ENCODE measurements around the gene PHF11.

The PHF11 gene

GRCh38 chr13:49521224-49521623 is 25.5 kb downstream of the PHF11 start:
- Mint-ChIP-seq H3K27me3 (no peaks in the 10 kb centered on the region), H3K36me3 (peaks cover 42% of the 10 kb centered on the region), H3K4me1 (no peaks in the 10 kb centered on the region), H3K9me3 (no peaks in the 10 kb centered on the region), H3K27ac (no peak overlapping the region), H3K4me3 (no peak overlapping the region)
- CTCF ChIA-PET: no interaction called here
- no peak for DNase-seq

- no peaks in the 10 kb centered on the region for H3K9me3 Mint-ChIP-seq
- H3K4me1 Mint-ChIP-seq: no peaks in the 10 kb centered on the region
- CTCF ChIA-PET: interaction anchor here (1.4 kb wide), 1 partner anchor 15 kb away, joined by 4 read pairs; no protein-coding TSS in a partner anchor
- H3K27ac Mint-ChIP-seq: no peak overlapping the region
- H3K27me3 Mint-ChIP-seq: no peaks in the 10 kb centered on the region
- H3K4me3 Mint-ChIP-seq: no peak overlapping the region
- peaks cover 36% of the 10 kb centered on the region for H3K36me3 Mint-ChIP-seq
- DNase-seq: no peak
Observed at GRCh38 chr13:49524740-49525501, 29.2 kb downstream of the PHF11 start.

DNA sequence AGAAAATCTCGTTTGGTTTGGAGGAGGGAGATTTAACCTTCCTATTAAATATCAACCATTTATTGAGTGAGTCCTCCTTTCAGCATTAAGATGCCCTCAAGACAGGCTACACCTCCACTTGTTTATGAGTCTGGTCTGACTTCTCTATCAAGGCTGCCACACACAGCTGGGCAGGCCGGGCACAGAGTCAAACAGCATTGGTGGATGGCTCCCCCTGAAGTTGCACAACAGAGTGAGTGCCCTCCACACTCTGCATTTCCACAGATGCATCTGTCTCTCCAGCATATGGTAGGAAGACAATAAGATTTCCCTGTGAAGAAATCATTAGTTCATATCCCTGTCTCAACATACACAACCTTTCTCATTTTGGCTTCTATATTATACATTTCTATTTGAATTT is 31.4 kb downstream of the PHF11 start:
- CTCF ChIA-PET: no interaction called here
- no peaks in the 10 kb centered on the region for H3K27me3 Mint-ChIP-seq

DNA sequence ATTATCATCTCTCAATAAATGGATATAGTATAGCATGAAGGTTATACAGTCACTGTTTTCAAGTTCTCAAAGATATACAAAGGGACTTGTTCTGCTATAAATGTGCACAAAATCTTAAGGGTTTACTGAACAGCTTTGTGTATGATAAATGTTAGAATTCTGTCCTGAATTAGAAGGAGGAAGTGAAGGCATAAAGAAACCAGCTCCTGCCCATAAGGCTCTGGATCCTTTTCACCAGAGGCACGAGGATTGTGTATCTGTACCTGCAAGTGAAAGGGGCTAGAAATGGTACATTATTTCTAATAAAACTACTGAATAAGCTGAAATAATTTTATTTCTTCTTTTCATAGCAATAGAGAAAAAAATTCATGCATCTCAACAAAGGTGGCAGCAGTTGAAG is 32.4 kb downstream of the PHF11 start:
- H3K4me3 Mint-ChIP-seq: no peak overlapping the region
- CTCF ChIA-PET: interaction anchor here (1.2 kb wide), 1 partner anchor 11 kb away, joined by 4 read pairs; no protein-coding TSS in a partner anchor
- H3K4me1 Mint-ChIP-seq: peaks cover 12% of the 10 kb centered on the region
- peaks cover 34% of the 10 kb centered on the region for H3K36me3 Mint-ChIP-seq
- H3K27me3 Mint-ChIP-seq: no peaks in the 10 kb centered on the region
- no peak for DNase-seq
- no peak overlapping the region for H3K27ac Mint-ChIP-seq
- H3K9me3 Mint-ChIP-seq: no peaks in the 10 kb centered on the region

More for the DNA sequence above, 31.4 kb downstream of the PHF11 start:
- no peak for DNase-seq
- no peak overlapping the region for H3K4me3 Mint-ChIP-seq
- no peaks in the 10 kb centered on the region for H3K9me3 Mint-ChIP-seq
- peaks cover 36% of the 10 kb centered on the region for H3K36me3 Mint-ChIP-seq
- H3K4me1 Mint-ChIP-seq: peaks cover 3% of the 10 kb centered on the region
- H3K27ac Mint-ChIP-seq: no peak overlapping the region

GRCh38 chr13:49530457-49530856 is 34.7 kb downstream of the PHF11 start:
- Mint-ChIP-seq H3K36me3 (peaks cover 43% of the 10 kb centered on the region), H3K4me3 (no peak overlapping the region), H3K9me3 (no peaks in the 10 kb centered on the region), H3K4me1 (peaks cover 17% of the 10 kb centered on the region), H3K27ac (no peak overlapping the region), H3K27me3 (no peaks in the 10 kb centered on the region)
- DNase-seq: no peak
- CTCF ChIA-PET: no interaction called here

GRCh38 chr13:49532593-49532992 is 36.8 kb downstream of the PHF11 start:
- Mint-ChIP-seq H3K4me3 (no peak overlapping the region), H3K27me3 (no peaks in the 10 kb centered on the region), H3K9me3 (no peaks in the 10 kb centered on the region), H3K36me3 (peaks cover 39% of the 10 kb centered on the region), H3K4me1 (peaks cover 17% of the 10 kb centered on the region), H3K27ac (peak overlapping the region; percentile 55)
- no peak for DNase-seq
- CTCF ChIA-PET: no interaction called here

DNA sequence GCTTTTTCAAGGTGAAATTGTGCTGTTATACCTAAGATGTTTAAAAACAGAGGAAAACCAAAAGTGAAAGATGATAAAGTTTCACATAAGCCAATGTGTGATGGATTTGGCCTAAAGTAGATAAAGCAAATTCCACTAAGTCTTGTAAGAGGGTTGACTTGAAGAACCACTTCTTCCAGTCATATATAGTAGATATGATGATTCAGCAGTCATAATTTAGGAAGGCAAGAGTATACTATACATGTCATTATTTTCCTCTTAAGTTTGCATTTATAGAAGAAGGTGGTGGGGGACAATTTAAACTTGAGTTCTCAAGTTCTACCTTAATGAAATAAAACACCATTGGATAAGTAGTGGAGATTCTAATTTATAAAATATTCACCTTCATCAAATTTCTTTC is 37.3 kb downstream of the PHF11 start:
- H3K27ac Mint-ChIP-seq: no peak overlapping the region
- CTCF ChIA-PET: no interaction called here
- H3K27me3 Mint-ChIP-seq: no peaks in the 10 kb centered on the region
- H3K4me3 Mint-ChIP-seq: no peak overlapping the region
- H3K9me3 Mint-ChIP-seq: no peaks in the 10 kb centered on the region
- H3K4me1 Mint-ChIP-seq: peaks cover 17% of the 10 kb centered on the region
- DNase-seq: no peak
- peaks cover 42% of the 10 kb centered on the region for H3K36me3 Mint-ChIP-seq

GRCh38 chr13:49533591-49534269 is 38.0 kb downstream of the PHF11 start:
- Mint-ChIP-seq H3K36me3 (peaks cover 38% of the 10 kb centered on the region), H3K27me3 (no peaks in the 10 kb centered on the region), H3K4me3 (no peak overlapping the region), H3K9me3 (no peaks in the 10 kb centered on the region), H3K27ac (no peak overlapping the region), H3K4me1 (peaks cover 17% of the 10 kb centered on the region)
- CTCF ChIA-PET: no interaction called here
- no peak for DNase-seq

- H3K4me1 Mint-ChIP-seq: peaks cover 35% of the 10 kb centered on the region
- no peak overlapping the region for H3K4me3 Mint-ChIP-seq
- H3K9me3 Mint-ChIP-seq: no peaks in the 10 kb centered on the region
- no peak for DNase-seq
- no peak overlapping the region for H3K27ac Mint-ChIP-seq
- CTCF ChIA-PET: interaction anchor here (1.4 kb wide), 1 partner anchor 10 kb away, joined by 3 read pairs; no protein-coding TSS in a partner anchor
- H3K27me3 Mint-ChIP-seq: no peaks in the 10 kb centered on the region
- H3K36me3 Mint-ChIP-seq: peaks cover 42% of the 10 kb centered on the region
Observed at GRCh38 chr13:49536144-49536873, 40.6 kb downstream of the PHF11 start.

GRCh38 chr13:49538404-49538803 is 42.7 kb downstream of the PHF11 start:
- H3K27me3 Mint-ChIP-seq: no peaks in the 10 kb centered on the region
- no peak overlapping the region for H3K27ac Mint-ChIP-seq
- H3K9me3 Mint-ChIP-seq: no peaks in the 10 kb centered on the region
- peaks cover 35% of the 10 kb centered on the region for H3K36me3 Mint-ChIP-seq
- H3K4me3 Mint-ChIP-seq: no peak overlapping the region
- peaks cover 27% of the 10 kb centered on the region for H3K4me1 Mint-ChIP-seq
- CTCF ChIA-PET: interaction anchor here (1.4 kb wide), 1 partner anchor 238 kb away, joined by 4 read pairs; no protein-coding TSS in a partner anchor
- DNase-seq: no peak

DNA sequence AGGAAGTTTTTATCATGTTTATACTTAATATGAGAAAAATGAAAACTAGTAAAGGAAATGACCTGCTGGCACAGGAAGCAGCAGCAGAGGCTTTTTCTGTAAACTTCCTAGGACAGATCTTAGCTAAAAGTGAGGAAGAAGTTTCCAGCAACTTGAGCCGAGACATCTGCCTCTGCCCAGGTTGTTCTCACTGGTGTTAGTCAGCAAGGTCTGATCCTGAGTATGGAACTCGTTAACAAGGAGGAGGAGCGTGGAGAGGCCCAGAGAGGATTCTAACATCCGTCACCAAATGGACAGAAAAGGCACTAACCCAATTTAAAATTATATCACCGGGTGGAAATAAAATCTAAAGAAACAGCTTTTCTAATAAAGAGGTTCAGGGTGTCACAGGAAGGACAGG is 43.6 kb downstream of the PHF11 start:
- no peaks in the 10 kb centered on the region for H3K9me3 Mint-ChIP-seq
- no peak for DNase-seq
- H3K36me3 Mint-ChIP-seq: peaks cover 28% of the 10 kb centered on the region
- CTCF ChIA-PET: interaction anchor here (1.2 to 1.4 kb wide), 4 partner anchors 11 to 239 kb away, joined by 4 read pairs; no protein-coding TSS in a partner anchor
- H3K4me1 Mint-ChIP-seq: peaks cover 21% of the 10 kb centered on the region
- no peak overlapping the region for H3K4me3 Mint-ChIP-seq
- H3K27me3 Mint-ChIP-seq: no peaks in the 10 kb centered on the region
- peak overlapping the region; percentile 34 for H3K27ac Mint-ChIP-seq

DNA sequence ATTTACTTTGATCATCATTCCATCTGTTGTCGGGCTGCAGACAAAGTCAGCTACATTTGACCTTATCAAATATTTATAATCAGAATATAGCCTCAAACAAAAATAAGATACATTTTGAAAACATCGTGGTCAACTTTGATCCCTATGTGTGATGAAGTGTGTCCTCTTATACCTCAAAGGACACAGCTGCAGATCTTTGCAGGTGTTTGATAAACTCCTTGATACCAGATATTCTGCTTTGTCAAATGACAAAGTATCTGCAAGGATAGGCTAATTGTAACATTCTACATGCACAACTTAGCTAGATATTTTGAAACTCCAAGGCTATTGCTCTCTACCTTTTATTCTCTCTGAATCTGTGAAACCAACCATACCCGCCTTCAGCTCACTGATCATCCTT is 44.0 kb downstream of the PHF11 start:
- peak overlapping the region; percentile 34 for H3K27ac Mint-ChIP-seq
- DNase-seq: no peak
- no peaks in the 10 kb centered on the region for H3K27me3 Mint-ChIP-seq
- CTCF ChIA-PET: interaction anchor here (0.9 to 1.4 kb wide), 5 partner anchors 12 to 239 kb away, joined by 4 read pairs; no protein-coding TSS in a partner anchor
- H3K9me3 Mint-ChIP-seq: no peaks in the 10 kb centered on the region
- peaks cover 21% of the 10 kb centered on the region for H3K4me1 Mint-ChIP-seq
- no peak overlapping the region for H3K4me3 Mint-ChIP-seq
- H3K36me3 Mint-ChIP-seq: peaks cover 29% of the 10 kb centered on the region

DNA sequence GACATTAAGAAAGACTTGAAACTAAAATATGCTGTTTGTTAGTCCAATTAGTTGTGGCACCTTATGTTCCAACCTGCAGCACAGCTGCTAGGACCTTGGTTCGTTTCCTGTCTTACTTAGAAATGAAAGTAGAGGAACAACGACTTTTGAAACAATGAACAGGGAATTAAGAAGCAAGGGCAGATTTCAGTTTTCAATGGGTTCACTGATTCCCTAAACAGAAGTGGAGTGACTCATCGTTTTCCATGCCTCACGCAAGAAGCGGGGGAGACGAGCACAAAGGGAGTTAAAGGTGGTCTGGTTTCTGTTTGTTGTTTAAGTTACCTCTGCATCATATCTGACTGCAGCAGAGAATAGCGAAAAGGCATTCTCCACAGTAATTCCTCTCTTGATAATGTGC is 44.8 kb downstream of the PHF11 start:
- CTCF ChIA-PET: interaction anchor here (0.9 to 1.4 kb wide), 2 partner anchors 15 to 20 kb away, joined by 4 read pairs; no protein-coding TSS in a partner anchor

DNA sequence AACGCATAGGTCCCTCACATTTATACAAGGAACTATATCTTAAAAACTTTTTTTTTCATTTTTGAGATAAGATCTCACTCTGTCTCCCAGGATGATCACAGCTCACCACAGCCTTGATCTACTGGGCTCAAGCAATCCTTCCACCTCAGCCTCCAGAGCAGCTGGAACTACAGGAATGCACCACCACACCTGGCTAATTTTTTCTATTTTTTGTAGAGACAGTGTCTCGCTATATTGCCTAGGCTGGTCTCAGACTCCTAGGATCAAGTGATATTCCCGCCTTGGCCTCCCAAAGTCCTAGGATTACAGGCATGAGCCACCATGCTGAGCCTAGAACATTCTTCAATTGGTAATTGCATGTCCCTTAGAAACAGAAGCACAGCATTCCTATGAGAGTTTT is 47.9 kb downstream of the PHF11 start:
- DNase-seq: no peak
- CTCF ChIA-PET: no interaction called here
- Mint-ChIP-seq H3K36me3 (peaks cover 25% of the 10 kb centered on the region), H3K4me1 (peaks cover 21% of the 10 kb centered on the region), H3K27ac (no peak overlapping the region), H3K4me3 (no peak overlapping the region), H3K9me3 (no peaks in the 10 kb centered on the region), H3K27me3 (no peaks in the 10 kb centered on the region)

More for the DNA sequence above, 44.8 kb downstream of the PHF11 start:
- Mint-ChIP-seq H3K9me3 (no peaks in the 10 kb centered on the region), H3K27me3 (no peaks in the 10 kb centered on the region), H3K27ac (peak overlapping the region; percentile 85), H3K36me3 (peaks cover 25% of the 10 kb centered on the region), H3K4me3 (peak overlapping the region; percentile 60), H3K4me1 (peaks cover 21% of the 10 kb centered on the region)
- peak; percentile 29 for DNase-seq
